GM12801 (cell line): ENCODE measurements around the gene EFCAB9.

ENCODE experiments used
- CTCF ChIP-seq: IDR thresholded peaks from one replicate; pipeline ENCODE4 v1.5.1; 2011; ENCODE audit warnings: control low read depth; ENCODE audit not compliant: insufficient read length; ENCODE audit errors: extremely low read depth

Gene EFCAB9

GRCh38 chr5:172162323-172162986, 31.5 kb upstream of the EFCAB9 start:
- no peak for TF ChIP-seq CTCF

GRCh38 chr5:172162987-172163343, 31.0 kb upstream of the EFCAB9 start:
- no peak for TF ChIP-seq CTCF

- no peak for TF ChIP-seq CTCF
Measured at GRCh38 chr5:172163346-172163745, 30.6 kb upstream of the EFCAB9 start.

GRCh38 chr5:172164769-172165212, 29.2 kb upstream of the EFCAB9 start:
- no peak for TF ChIP-seq CTCF

- TF ChIP-seq CTCF, result no peak
Measured at GRCh38 chr5:172165465-172165864, 28.5 kb upstream of the EFCAB9 start.

GRCh38 chr5:172166030-172166826, 27.7 kb upstream of the EFCAB9 start:
- no peak for TF ChIP-seq CTCF

- TF ChIP-seq CTCF, result no peak
Measured at GRCh38 chr5:172167895-172168294, 26.1 kb upstream of the EFCAB9 start.
